Omental fat pad (tissue), 4 donors: Measurements from ENCODE around the gene PIGC. TPM values are rescaled to one million over a fixed set of nuclear protein-coding genes. Genes with fewer than 3 reads are reported as not detected.
A peak's percentile ranks its signal among the peaks of the same experiment; 100 is the strongest.

ENCODE experiments used
- ATAC-seq: fragments of 150-250 bp; one replicate; pipeline ENCODE4 v1.9.1; 2016; ENCODE audit warnings: mild to moderate bottlenecking, moderate library complexity; ENCODE audit not compliant: low FRiP score
- DNase-seq: peaks from one replicate; pipeline ENCODE4 v3.0.0-alpha.2; 2019; ENCODE audit warnings: low spot score
- total RNA-seq, 4 donors: library from RNA; depleted of rRNA; stranded (reverse); fragments of >200 nt; gene quantifications; one replicate each; pipeline ENCODE4 v1.1.0, GENCODE V29; 2016
- TF ChIP-seq, protein P1 (sequence below), 3 donors: fragments of 450-650 bp; IDR thresholded peaks; one replicate each; pipeline ENCODE4 v1.5.1; 2016 to 2017; ENCODE audit warnings: antibody characterized with exemption in 3 of 3, mild to moderate bottlenecking in 3 of 3, moderate library complexity in 2 of 3

PIGC gene
- total RNA-seq, 4 donors from 2014 or later: 12.6 to 20.2 (median 19.5) TPM

DNA sequence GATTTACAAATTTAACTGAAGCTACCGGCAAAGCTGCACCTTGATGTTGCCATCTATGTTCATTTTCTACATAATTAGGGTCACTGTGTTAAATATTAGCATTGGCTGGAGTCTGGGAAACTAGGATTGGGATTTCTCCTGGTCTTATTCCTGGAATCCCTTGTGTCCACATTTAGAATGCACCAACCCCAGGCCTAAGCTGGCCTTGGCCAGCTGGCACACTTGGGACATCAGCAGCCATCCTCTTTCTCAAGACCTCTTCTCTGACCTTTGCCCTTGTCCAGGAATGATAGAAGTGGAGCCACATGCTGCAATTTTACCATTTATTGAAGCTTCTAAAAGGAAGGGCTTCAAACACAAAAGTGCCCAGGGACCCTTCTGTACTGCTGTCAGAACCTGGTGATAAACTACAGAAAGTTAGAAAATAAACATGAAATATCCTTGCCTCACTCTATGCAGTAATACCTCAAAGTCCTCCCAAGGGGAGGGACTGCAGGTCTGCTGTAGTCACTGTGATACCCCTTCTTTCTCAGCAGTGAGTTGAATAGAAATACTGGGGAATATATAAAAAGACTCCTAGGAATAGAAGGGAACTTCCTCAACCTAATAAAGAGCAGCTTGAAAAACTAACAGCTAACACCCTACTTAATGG lies 13.7 kb upstream of the PIGC start:
- ATAC-seq: no peak
- TF ChIP-seq, protein P1, sequence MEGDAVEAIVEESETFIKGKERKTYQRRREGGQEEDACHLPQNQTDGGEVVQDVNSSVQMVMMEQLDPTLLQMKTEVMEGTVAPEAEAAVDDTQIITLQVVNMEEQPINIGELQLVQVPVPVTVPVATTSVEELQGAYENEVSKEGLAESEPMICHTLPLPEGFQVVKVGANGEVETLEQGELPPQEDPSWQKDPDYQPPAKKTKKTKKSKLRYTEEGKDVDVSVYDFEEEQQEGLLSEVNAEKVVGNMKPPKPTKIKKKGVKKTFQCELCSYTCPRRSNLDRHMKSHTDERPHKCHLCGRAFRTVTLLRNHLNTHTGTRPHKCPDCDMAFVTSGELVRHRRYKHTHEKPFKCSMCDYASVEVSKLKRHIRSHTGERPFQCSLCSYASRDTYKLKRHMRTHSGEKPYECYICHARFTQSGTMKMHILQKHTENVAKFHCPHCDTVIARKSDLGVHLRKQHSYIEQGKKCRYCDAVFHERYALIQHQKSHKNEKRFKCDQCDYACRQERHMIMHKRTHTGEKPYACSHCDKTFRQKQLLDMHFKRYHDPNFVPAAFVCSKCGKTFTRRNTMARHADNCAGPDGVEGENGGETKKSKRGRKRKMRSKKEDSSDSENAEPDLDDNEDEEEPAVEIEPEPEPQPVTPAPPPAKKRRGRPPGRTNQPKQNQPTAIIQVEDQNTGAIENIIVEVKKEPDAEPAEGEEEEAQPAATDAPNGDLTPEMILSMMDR (IDR thresholded peaks at IDR 0.05): no peak
- DNase-seq: no peak

DNA sequence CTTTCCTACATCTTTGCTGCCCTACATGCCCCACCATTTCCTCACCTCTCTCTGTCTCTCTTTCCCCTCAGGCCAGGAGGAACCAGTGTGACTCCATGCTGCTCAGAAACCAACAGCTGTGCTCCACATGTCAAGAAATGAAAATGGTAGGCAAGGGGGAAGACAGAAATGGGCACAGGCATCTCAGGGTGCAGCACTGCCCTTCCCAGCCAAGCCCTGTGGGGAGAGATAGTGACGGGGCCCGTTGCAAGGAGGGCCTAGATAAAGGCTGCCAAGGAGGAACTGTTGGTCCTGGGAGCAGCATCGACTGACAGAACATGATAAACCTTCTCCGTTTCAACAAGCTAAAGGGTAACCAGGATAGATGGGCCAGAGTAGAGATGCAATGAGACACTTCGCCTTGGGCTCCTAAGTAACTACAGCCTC lies 12.5 kb upstream of the PIGC start:
- DNase-seq (no peak), ATAC-seq (no peak)
- TF ChIP-seq, protein P1 (IDR thresholded peaks at IDR 0.05): no peak

DNA sequence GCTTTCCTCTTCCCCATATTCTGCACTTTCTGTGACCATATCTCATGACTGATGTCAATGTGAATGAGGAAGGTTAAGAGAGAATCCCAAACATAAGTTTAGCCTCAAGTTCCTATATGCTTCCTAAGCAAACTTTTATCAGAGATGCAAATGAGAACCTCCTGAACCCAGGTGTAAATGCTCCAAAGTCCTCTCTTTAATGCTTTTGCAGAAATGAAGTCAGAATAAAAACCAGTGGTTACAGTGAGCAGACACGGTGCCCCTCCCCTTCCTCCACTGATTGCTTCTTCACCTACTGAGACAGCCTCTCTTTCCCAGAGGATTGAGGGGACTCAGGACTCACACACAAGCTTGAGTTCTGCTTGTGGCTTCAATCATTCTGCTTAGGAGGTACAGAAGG lies 11.6 kb upstream of the PIGC start:
- ATAC-seq (no peak), DNase-seq (no peak)
- TF ChIP-seq, protein P1 (IDR thresholded peaks at IDR 0.05): no peak

DNA sequence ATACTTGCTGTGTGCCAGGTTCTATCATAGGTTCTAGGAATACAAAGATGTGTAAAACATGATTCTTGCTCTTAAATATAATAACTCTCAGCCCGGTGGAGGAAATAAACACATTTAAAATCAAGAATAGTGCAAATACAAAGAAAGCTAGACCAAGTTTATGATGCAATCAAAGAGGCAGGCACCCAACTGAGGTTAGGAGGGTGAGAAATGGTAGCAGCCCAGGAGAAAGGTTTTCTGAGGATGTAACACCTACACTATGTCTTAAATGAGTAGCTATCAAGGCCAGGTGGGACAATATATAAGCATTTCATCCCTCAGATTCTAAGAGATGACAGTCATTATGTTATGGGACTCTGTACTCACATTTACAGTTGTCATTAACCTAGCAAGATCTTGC lies 9.7 kb upstream of the PIGC start:
- ATAC-seq: no peak
- TF ChIP-seq, protein P1 (IDR thresholded peaks at IDR 0.05): no peak
- DNase-seq: no peak

DNA sequence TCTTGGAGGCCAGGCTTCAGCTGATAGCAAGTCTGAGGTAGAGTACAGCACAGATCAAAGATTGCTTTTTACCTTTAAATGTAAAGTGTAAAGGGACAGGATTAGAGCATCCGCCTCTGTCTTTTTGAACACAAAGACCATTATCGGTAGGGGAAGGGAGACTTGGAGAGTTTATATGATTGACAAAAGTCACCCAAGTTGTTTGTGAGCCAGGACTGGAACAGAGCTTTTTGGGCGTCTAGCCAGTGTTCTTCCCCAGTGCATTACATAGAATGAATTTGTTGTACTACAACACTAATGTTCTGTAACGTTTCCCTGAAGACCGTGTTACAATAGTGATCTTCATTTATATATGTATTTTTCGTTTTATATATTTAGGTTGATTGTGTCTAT lies 9.3 kb upstream of the PIGC start:
- TF ChIP-seq, protein P1 (IDR thresholded peaks at IDR 0.05): no peak
- ATAC-seq (no peak), DNase-seq (no peak)

DNA sequence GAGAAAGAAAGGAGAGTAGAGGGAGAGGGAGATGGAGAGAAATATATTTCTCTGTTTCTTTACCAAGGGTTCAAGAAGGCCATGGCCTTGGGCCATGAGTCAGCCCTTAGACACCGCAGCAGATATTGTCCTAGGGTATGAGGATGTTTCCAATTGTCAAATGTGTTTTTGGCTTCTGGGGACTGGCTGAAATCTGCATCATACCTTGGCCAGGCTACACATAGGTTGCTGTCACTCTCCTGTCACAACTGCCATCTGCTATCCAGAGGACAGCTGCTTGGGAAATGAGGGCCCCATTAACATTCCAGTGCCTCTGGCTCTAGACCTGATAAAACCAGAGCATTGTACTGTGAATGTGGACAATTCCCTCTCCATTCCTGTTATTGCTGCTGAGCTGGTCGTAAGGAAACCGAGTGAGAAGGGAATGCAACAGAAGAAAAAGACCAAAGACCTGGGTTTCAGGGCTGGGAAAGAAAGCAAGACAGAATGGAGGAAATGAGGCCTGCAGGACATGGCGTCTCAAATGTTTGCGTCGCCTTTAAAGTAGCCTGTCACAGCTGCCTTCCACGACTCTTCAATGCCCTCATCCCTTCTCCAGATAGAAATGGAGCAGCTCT lies 8.8 kb upstream of the PIGC start:
- TF ChIP-seq, protein P1 (IDR thresholded peaks at IDR 0.05): no peak
- ATAC-seq: no peak
- no peak for DNase-seq

DNA sequence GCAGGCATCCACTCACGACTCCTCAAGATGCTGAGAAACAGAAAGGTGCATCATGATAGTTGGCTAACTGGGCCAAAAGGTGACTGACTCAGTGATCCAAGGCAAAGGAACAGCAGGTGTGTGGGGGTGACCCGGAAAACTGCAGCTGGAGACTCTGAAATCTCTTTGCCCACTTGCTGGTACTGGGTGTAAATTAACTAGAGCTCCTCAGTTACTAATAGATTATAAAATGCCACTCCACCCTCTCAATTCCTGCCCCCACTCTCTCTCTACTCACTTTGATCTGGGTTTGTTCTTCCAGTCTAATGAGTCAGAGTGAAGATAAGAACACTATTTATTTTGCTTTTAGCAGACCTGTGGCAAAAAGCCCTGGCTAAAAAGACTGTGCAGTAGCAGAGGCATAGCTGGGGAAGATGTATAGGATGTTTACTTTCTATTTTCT lies 7.2 kb upstream of the PIGC start:
- peak; percentile 79 for ATAC-seq

More for the DNA sequence above, 7.2 kb upstream of the PIGC start:
- TF ChIP-seq, protein P1 (IDR thresholded peaks at IDR 0.05): no peak
- no peak for DNase-seq
